Kasumi-1 (cell line): ENCODE measurements around the gene UBL5.
"Not testable (repeated sequence)": the region's sequence is repeated elsewhere in the genome, so short reads cannot be mapped to it uniquely, and the experiment has no call there.

Experiments
- DNase-seq, 2 experiments: peaks; one replicate each; lab custom pipeline; 2025; lab: John Stamatoyannopoulos, UW

UBL5 gene

GRCh38 chr19:9811139-9811538 is 16.6 kb upstream of the UBL5 start:
- no peak for DNase-seq

- no peak for DNase-seq
Observed at GRCh38 chr19:9818175-9818733, 9.5 kb upstream of the UBL5 start.

GRCh38 chr19:9818734-9819595 is 8.8 kb upstream of the UBL5 start, which contains the start of gene FBXL12:
TSS of gene FBXL12 (minus strand) at chr19:9819079. CDS start at chr19:9818813, 266 bp downstream.
- DNase-seq = peak; percentile 97 to 98

GRCh38 chr19:9819596-9819909 is 8.2 kb upstream of the UBL5 start:
- DNase-seq = no peak

GRCh38 chr19:9820034-9820433 is 7.7 kb upstream of the UBL5 start:
- not testable (repeated sequence) for DNase-seq

GRCh38 chr19:9823816-9824215 is 3.9 kb upstream of the UBL5 start:
- no peak for DNase-seq

- DNase-seq = peak in 1 of 2 experiments; percentile 18
Observed at GRCh38 chr19:9828551-9829063, 889 bp downstream of the UBL5 start.

GRCh38 chr19:9834307-9834725 is 6.6 kb downstream of the UBL5 start:
- no peak for DNase-seq

- DNase-seq = peak; percentile 98
Observed at GRCh38 chr19:9834726-9835506, 7.2 kb downstream of the UBL5 start, which contains the start of gene PIN1. TSS of gene PIN1 (plus strand) at chr19:9835318. CDS start at chr19:9835345, 27 bp downstream.

- DNase-seq = no peak
Observed at GRCh38 chr19:9835507-9835949, 7.8 kb downstream of the UBL5 start.

- DNase-seq = peak; percentile 17 to 19
Observed at GRCh38 chr19:9836021-9836420, 8.3 kb downstream of the UBL5 start.

- no peak for DNase-seq
Observed at GRCh38 chr19:9838324-9838723, 10.6 kb downstream of the UBL5 start.

- DNase-seq = no peak
Observed at GRCh38 chr19:9839415-9839814, 11.7 kb downstream of the UBL5 start.

- no peak for DNase-seq
Observed at GRCh38 chr19:9842834-9843625, 15.3 kb downstream of the UBL5 start.

GRCh38 chr19:9843626-9844273 is 16.0 kb downstream of the UBL5 start:
- DNase-seq = not testable (repeated sequence)

- DNase-seq = peak; percentile 54 to 61
Observed at GRCh38 chr19:9847087-9847671, 19.5 kb downstream of the UBL5 start.

GRCh38 chr19:9848060-9848459 is 20.3 kb downstream of the UBL5 start:
- DNase-seq = peak in 1 of 2 experiments; percentile 0

GRCh38 chr19:9848762-9849161 is 21.0 kb downstream of the UBL5 start:
- no peak for DNase-seq

- no peak for DNase-seq
Observed at GRCh38 chr19:9849791-9850190, 22.1 kb downstream of the UBL5 start.

GRCh38 chr19:9850235-9850959 is 22.7 kb downstream of the UBL5 start:
- DNase-seq = no peak
